ENCODE measurements around the gene SFMBT2. TPM values are rescaled to one million over a fixed set of nuclear protein-coding genes. Genes with fewer than 3 reads are reported as not detected.

The SFMBT2 gene
- total and polyA plus RNA-seq, 7 donors = 0.53 to 8.2 (median 3.0) TPM

DNA sequence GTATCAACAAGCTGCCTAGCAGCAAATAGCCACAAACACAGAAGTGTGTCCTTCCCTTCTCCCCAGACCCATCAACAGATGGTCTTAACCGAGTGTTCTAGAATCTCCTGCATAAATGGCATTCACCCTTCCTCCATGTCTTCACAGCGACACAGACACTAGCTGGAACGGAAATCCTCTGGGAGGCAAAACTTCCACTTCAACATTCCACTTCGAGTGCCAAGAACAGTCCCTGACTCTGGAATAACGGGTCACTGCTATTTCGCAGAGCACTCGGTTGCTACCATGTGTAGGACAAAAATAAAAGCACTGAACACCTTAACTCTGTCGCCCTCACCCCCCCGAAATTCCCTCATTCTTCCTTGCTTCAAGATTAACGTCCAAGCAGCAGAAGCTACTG, 65.1 kb downstream of the SFMBT2 start:
- no peak for DNase-seq
- H3K4me1 ChIP-seq = peaks cover 6% of the 10 kb centered on the region
- H3K27ac ChIP-seq = no peak overlapping the region
- H3K4me3 ChIP-seq = no peak overlapping the region
- peak in 3 of 4 donors; percentile 41 to 70 (median 52) for ATAC-seq
- intact Hi-C loops (cut with DNase I) = no loop called here
- WGBS, 3 donors = 31 to 40% (median 31%) methylated on average over 10 of the region's 10 CpGs
- H3K27me3 ChIP-seq (ENCODE audit: insufficient read depth in 3 of 3, low read length in 2 of 3) = no peaks in the 10 kb centered on the region
- no peaks in the 10 kb centered on the region for H3K36me3 ChIP-seq (ENCODE audit: insufficient read depth in 1 of 2, low read depth in 1 of 2)
- H3K9me3 ChIP-seq = no peaks in the 10 kb centered on the region
- TF ChIP-seq, protein P1, sequence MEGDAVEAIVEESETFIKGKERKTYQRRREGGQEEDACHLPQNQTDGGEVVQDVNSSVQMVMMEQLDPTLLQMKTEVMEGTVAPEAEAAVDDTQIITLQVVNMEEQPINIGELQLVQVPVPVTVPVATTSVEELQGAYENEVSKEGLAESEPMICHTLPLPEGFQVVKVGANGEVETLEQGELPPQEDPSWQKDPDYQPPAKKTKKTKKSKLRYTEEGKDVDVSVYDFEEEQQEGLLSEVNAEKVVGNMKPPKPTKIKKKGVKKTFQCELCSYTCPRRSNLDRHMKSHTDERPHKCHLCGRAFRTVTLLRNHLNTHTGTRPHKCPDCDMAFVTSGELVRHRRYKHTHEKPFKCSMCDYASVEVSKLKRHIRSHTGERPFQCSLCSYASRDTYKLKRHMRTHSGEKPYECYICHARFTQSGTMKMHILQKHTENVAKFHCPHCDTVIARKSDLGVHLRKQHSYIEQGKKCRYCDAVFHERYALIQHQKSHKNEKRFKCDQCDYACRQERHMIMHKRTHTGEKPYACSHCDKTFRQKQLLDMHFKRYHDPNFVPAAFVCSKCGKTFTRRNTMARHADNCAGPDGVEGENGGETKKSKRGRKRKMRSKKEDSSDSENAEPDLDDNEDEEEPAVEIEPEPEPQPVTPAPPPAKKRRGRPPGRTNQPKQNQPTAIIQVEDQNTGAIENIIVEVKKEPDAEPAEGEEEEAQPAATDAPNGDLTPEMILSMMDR (IDR thresholded peaks at IDR 0.05) = no peak

DNA sequence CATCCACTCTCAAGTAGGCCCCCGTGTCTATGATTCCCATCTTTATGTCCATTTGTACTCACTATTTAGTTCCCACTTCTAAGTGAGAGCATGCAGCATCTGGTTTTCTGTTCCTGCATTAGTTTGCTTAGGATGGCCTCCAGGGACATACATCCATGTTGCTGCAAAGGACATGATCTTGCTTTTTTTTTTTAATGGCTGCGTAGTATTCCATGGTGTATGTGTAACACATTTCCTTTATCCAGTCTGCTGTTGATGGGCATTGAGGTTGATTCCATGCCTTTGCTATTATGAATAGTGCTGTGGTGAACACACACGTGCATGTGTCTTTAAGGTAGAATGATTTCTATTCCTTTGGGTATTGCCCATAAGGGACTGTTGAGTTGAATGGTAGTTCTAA, 67.8 kb downstream of the SFMBT2 start:
- H3K27me3 ChIP-seq (ENCODE audit: insufficient read depth in 3 of 3, low read length in 2 of 3) = no peaks in the 10 kb centered on the region
- no peaks in the 10 kb centered on the region for H3K9me3 ChIP-seq
- 91 to 96% (median 95%) methylated on average over 3 of the region's 3 CpGs for WGBS, 3 donors
- no peak overlapping the region for H3K4me3 ChIP-seq
- intact Hi-C loops (cut with DNase I) = no loop called here
- no peaks in the 10 kb centered on the region for H3K36me3 ChIP-seq (ENCODE audit: insufficient read depth in 1 of 2, low read depth in 1 of 2)
- no peak for DNase-seq
- ATAC-seq = no peak
- H3K27ac ChIP-seq = no peak overlapping the region
- H3K4me1 ChIP-seq = peaks cover 8% of the 10 kb centered on the region
- TF ChIP-seq, protein P1 (IDR thresholded peaks at IDR 0.05) = no peak

DNA sequence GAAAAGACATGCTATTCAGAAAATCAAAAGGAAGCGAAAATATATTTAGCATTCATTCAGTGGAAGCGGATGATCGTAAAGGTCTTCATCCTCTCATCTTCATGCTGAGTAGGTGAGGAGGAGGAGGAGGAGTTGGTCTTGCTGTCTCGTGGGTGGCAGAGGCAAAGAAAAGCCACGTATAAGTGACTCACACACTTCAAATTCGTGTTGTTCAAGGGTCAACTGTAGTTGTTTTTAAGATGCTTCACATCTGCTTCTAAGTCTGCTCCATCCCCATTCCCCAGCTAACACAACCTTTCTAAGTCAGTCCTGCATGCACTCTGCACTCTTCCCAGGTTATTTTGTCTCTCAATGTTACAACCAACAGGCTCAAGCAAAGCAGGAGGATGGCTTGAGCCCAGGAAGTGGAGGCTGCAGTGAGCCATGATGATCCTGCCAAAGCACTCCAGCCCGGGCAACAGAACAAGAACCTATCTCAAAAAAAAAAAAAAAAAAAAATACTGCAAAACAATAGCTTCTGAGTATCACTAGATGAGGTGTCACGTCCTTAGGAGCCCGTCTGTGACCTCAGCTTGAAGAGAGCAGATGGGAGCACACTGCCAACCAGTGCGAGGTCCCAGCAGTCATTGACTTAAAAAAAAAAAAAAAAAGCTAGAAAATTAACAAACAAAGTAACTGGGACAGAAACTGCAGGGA, 70.5 kb downstream of the SFMBT2 start:
- H3K36me3 ChIP-seq (ENCODE audit: insufficient read depth in 1 of 2, low read depth in 1 of 2) = no peaks in the 10 kb centered on the region
- no peak overlapping the region for H3K4me3 ChIP-seq
- TF ChIP-seq, protein P1 (IDR thresholded peaks at IDR 0.05) = no peak
- DNase-seq (no peak), ATAC-seq (peak in 2 of 4 donors; percentile 34 to 50)
- WGBS, 3 donors = 45 to 65% (median 45%) methylated on average over 10 of the region's 10 CpGs
- intact Hi-C loops (cut with DNase I) = no loop called here
- H3K27ac ChIP-seq = no peak overlapping the region
- H3K27me3 ChIP-seq (ENCODE audit: insufficient read depth in 3 of 3, low read length in 2 of 3) = peaks cover 0 to 2% (median 0%) of the 10 kb centered on the region in 3 donors
- no peaks in the 10 kb centered on the region for H3K9me3 ChIP-seq
- H3K4me1 ChIP-seq = peaks cover 3% of the 10 kb centered on the region

DNA sequence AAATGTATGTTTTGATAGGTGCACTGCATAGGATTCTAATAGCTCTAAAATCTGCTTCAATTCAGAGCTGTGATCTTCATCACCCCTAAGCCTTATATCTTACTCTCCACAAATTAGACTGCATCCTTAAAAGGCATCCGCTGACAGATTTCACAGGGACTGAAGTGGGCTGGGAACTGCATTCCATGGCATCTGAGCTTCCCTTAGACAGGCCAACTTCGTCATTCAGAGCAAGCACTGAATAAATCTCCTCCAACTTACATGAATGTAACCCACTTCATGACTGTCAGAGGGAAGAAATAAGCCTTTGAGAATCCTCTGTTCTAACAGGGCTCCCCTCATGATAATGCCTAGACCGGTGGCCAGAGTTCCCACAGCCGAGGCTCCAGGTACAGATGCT, 71.3 kb downstream of the SFMBT2 start:
- TF ChIP-seq, protein P1 (IDR thresholded peaks at IDR 0.05) = no peak
- Histone ChIP-seq H3K36me3 (ENCODE audit: insufficient read depth in 1 of 2, low read depth in 1 of 2) (no peaks in the 10 kb centered on the region), H3K4me3 (no peak overlapping the region), H3K9me3 (no peaks in the 10 kb centered on the region), H3K4me1 (peaks cover 3% of the 10 kb centered on the region), H3K27me3 (ENCODE audit: insufficient read depth in 3 of 3, low read length in 2 of 3) (peaks cover 0 to 2% (median 0%) of the 10 kb centered on the region in 3 donors), H3K27ac (no peak overlapping the region)
- WGBS, 3 donors = 52 to 68% (median 67%) methylated on average over 4 of the region's 4 CpGs
- ATAC-seq (no peak), DNase-seq (no peak)
- intact Hi-C loops (cut with DNase I) = no loop called here

DNA sequence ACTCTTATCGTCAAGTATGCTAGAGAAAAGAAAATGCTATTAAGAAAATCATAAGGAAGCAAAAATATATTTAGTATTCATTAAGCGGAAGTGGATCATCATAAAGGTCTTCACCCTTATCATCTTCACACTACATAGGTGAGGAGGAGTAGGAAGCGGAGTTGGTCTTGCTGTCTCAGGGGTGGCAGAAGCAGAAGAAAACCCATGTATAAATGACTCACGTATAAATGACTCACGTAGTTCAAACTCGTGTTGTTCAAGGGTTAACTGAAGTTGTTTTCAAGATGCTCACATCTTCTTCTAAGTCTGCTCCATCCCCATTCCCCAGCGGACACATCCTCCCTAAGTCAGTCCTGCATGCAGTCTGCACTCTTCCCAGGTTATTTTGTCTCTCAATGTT, 72.4 kb downstream of the SFMBT2 start:
- Histone ChIP-seq H3K27ac (no peak overlapping the region), H3K4me3 (no peak overlapping the region), H3K36me3 (ENCODE audit: insufficient read depth in 1 of 2, low read depth in 1 of 2) (no peaks in the 10 kb centered on the region), H3K4me1 (peaks cover 3% of the 10 kb centered on the region), H3K9me3 (no peaks in the 10 kb centered on the region), H3K27me3 (ENCODE audit: insufficient read depth in 3 of 3, low read length in 2 of 3) (peaks cover 0 to 2% (median 0%) of the 10 kb centered on the region in 3 donors)
- TF ChIP-seq, protein P1 (IDR thresholded peaks at IDR 0.05) = no peak
- 95 to 98% (median 98%) methylated on average over 7 of the region's 7 CpGs for WGBS, 3 donors
- DNase-seq = no peak
- no peak for ATAC-seq
- intact Hi-C loops (cut with DNase I) = no loop called here
